Activated effector memory CD4-positive, alpha-beta T cell treated with Interleukin-2 at 50 U/mL for 16 hours (primary cell): ENCODE measurements around the gene C12orf76.
"Not testable (repeated sequence)": the region's sequence is repeated elsewhere in the genome, so short reads cannot be mapped to it uniquely, and the experiment has no call there.

Source experiments
- DNase-seq: peaks from one replicate; pipeline ENCODE4 v3.0.0-alpha.2; 2020

C12orf76 gene

GRCh38 chr12:110015132-110015531 lies 33.2 kb downstream of the C12orf76 start:
- no peak for DNase-seq

GRCh38 chr12:110012659-110013058 lies 35.7 kb downstream of the C12orf76 start:
- DNase-seq = no peak

- no peak for DNase-seq
These were observed 36.2 kb downstream of the C12orf76 start for GRCh38 chr12:110012137-110012536.

- DNase-seq = no peak
These were observed 37.2 kb downstream of the C12orf76 start for GRCh38 chr12:110010853-110011723.

- DNase-seq = not testable (repeated sequence)
These were observed 39.5 kb downstream of the C12orf76 start for GRCh38 chr12:110008681-110009398.

- no peak for DNase-seq
These were observed 40.4 kb downstream of the C12orf76 start for GRCh38 chr12:110007881-110008280.

GRCh38 chr12:110006115-110006514 lies 42.2 kb downstream of the C12orf76 start:
- DNase-seq = no peak

GRCh38 chr12:110005319-110005973 lies 42.9 kb downstream of the C12orf76 start:
- DNase-seq = no peak

- no peak for DNase-seq
These were observed 43.7 kb downstream of the C12orf76 start for GRCh38 chr12:110004598-110004997.

- no peak for DNase-seq
These were observed 45.4 kb downstream of the C12orf76 start for GRCh38 chr12:110002676-110003515.

GRCh38 chr12:110001596-110001995 lies 46.7 kb downstream of the C12orf76 start:
- DNase-seq = no peak

- DNase-seq = no peak
These were observed 48.3 kb downstream of the C12orf76 start for GRCh38 chr12:109999983-110000505.

- no peak for DNase-seq
These were observed 48.7 kb downstream of the C12orf76 start for GRCh38 chr12:109999649-109999971.

GRCh38 chr12:109998904-109999648 lies 49.2 kb downstream of the C12orf76 start, which contains the start of gene ANKRD13A:
Gene ANKRD13A (plus strand): TSS chr12:109999430. CDS start chr12:109999689, 259 bp downstream.
- DNase-seq = peak; percentile 86

- no peak for DNase-seq
These were observed 50.0 kb downstream of the C12orf76 start for GRCh38 chr12:109998241-109998903.

- DNase-seq = no peak
These were observed 50.9 kb downstream of the C12orf76 start for GRCh38 chr12:109997393-109997792.

- DNase-seq = no peak
These were observed 51.9 kb downstream of the C12orf76 start for GRCh38 chr12:109996483-109996853.

- peak; percentile 92 for DNase-seq
These were observed 52.4 kb downstream of the C12orf76 start, which contains the start of gene GIT2 for GRCh38 chr12:109995686-109996482. Gene GIT2 (minus strand): TSS chr12:109996368. CDS start chr12:109996224, 144 bp downstream.

- DNase-seq = no peak
These were observed 53.0 kb downstream of the C12orf76 start for GRCh38 chr12:109995361-109995685.
